K562 (cell line): ENCODE results near the gene SLC25A28. TPM values are rescaled to one million over a fixed set of nuclear protein-coding genes. Genes with fewer than 3 reads are reported as not detected.

Experiments
- ARNT ChIP-seq, 2 experiments: fragments of 450-650 bp; IDR thresholded peaks; 2 replicates each; pipeline ENCODE4 v1.6.1; 2016; ENCODE audit warnings: mild to moderate bottlenecking in 1 of 2
- ETV6 ChIP-seq, 3 experiments: fragments of 150-350 bp in 1 of 3; sonication (generic) in 1 of 3; formaldehyde crosslinking in 1 of 3; IDR thresholded peaks; 2 replicates each; pipeline versions ENCODE4 v1.6.1 to v1.8.0; 2014 to 2022; ENCODE audit warnings: borderline replicate concordance in 2 of 3, low read depth in 2 of 3, antibody characterized with exemption in 1 of 3, low read length in 1 of 3, mild to moderate bottlenecking in 1 of 3, missing genetic modification reagents in 1 of 3
- KLF16 ChIP-seq: IDR thresholded peaks from 2 replicates; pipeline ENCODE4 v1.6.1; 2016; ENCODE audit warnings: antibody characterized with exemption
- NCOA4 ChIP-seq: fragments of 450-650 bp; IDR thresholded peaks from 2 replicates; pipeline ENCODE4 v1.6.1; 2018; ENCODE audit warnings: mild to moderate bottlenecking; ENCODE audit not compliant: partially characterized antibody
- NCOA6 ChIP-seq: fragments of 450-650 bp; IDR thresholded peaks from 2 replicates; pipeline ENCODE4 v1.6.1; 2017; ENCODE audit warnings: mild to moderate bottlenecking
- NCOR1 ChIP-seq: fragments of 450-650 bp; IDR thresholded peaks from 2 replicates; pipeline ENCODE4 v1.6.1; 2016; ENCODE audit warnings: mild to moderate bottlenecking, moderate library complexity
- NFRKB ChIP-seq: fragments of 450-650 bp; IDR thresholded peaks from 2 replicates; pipeline ENCODE4 v1.6.1; 2016; ENCODE audit warnings: low read depth
- POLR3A ChIP-seq: IDR thresholded peaks from 2 replicates; pipeline ENCODE4 v1.6.1; 2011; ENCODE audit warnings: borderline replicate concordance, mild to moderate bottlenecking, moderate library complexity; ENCODE audit not compliant: insufficient read length, insufficient read depth; ENCODE audit errors: extremely low read depth
- RFX1 ChIP-seq: fragments of 450-650 bp; IDR thresholded peaks from 2 replicates; pipeline ENCODE4 v1.6.1; 2016; ENCODE audit warnings: mild to moderate bottlenecking, moderate library complexity
- SETDB1 ChIP-seq: IDR thresholded peaks from one replicate; pipeline ENCODE4 v1.6.1; 2012; ENCODE audit warnings: low read length, control low read depth, inconsistent platforms
- SIRT6 ChIP-seq: IDR thresholded peaks from one replicate; pipeline ENCODE4 v1.6.1; 2012; ENCODE audit warnings: low read depth, mild to moderate bottlenecking, control low read depth, inconsistent platforms, low read length, moderate library complexity
- SRSF1 ChIP-seq: fragments of 200-400 bp; formaldehyde crosslinking; IDR thresholded peaks from 2 replicates; pipeline ENCODE4 v1.6.1; 2017; ENCODE audit warnings: mild to moderate bottlenecking, low read depth, low read length, moderate library complexity
- TCF7 ChIP-seq: sonication (generic); IDR thresholded peaks from 2 replicates; pipeline ENCODE4 v1.6.1; 2016; ENCODE audit warnings: antibody characterized with exemption, borderline replicate concordance
- ZNF75A ChIP-seq: fragments of 450-650 bp; formaldehyde crosslinking; IDR thresholded peaks from 2 replicates; pipeline ENCODE4 v1.4.0; 2020; ENCODE audit warnings: mild to moderate bottlenecking
- ZSCAN29 ChIP-seq: fragments of 450-650 bp; IDR thresholded peaks from 2 replicates; pipeline ENCODE4 v1.6.1; 2017
- polyA plus RNA-seq, 8 experiments: library from polyadenylated mRNA; depleted of rRNA in 4 of 8; stranded (reverse) in 5 of 8; unstranded in 3 of 8; fragments of >200 nt; fragmentation: Nextera tagmentation in 2 of 8; fragmentation: Illumina TruSeq in 1 of 8; extraction: Ambion mirVana in 2 of 8; extraction: Trizol in 1 of 8; gene quantifications; 2 replicates each; pipeline versions ENCODE4 v1.2.1 to v1.2.3, GENCODE V29; 2011 to 2014; ENCODE audit warnings: inconsistent platforms in 1 of 8, missing spikeins in 1 of 8
- total RNA-seq, 7 experiments: library from RNA; depleted of rRNA in 6 of 7; stranded (reverse); fragments of >200 nt in 6 of 7; fragmentation: Illumina TruSeq in 2 of 7; extraction: Trizol in 2 of 7; gene quantifications; 2 replicates each; pipeline versions ENCODE4 v1.2.1 to v1.2.3, GENCODE V29; 2011 to 2021; ENCODE audit warnings: low replicate concordance in 1 of 7
- TF ChIP-seq, protein P1 (sequence below): fragments of 250-450 bp; sonication (Bioruptor Pico); IDR thresholded peaks from 2 replicates; pipeline ENCODE4 v1.5.0; 2020; ENCODE audit warnings: mild to moderate bottlenecking, borderline replicate concordance
- TF ChIP-seq, protein P2 (sequence below): sonication (generic); formaldehyde crosslinking; IDR thresholded peaks from 2 replicates; pipeline ENCODE4 v1.8.0; 2022; ENCODE audit warnings: mild to moderate bottlenecking, missing genetic modification reagents
- TF ChIP-seq, protein P3 (sequence below): fragments of 450-650 bp; formaldehyde crosslinking; IDR thresholded peaks from 2 replicates; pipeline ENCODE4 v1.4.0; 2022; ENCODE audit warnings: missing genetic modification characterization
- TF ChIP-seq, protein P4 (sequence below): fragments of 250-450 bp; sonication (Bioruptor Pico); IDR thresholded peaks from 2 replicates; pipeline ENCODE4 v1.4.0; 2020; ENCODE audit warnings: borderline replicate concordance
- TF ChIP-seq, protein P5 (sequence below): fragments of 250-450 bp; sonication (Bioruptor Pico); IDR thresholded peaks from 2 replicates; pipeline ENCODE4 v1.8.0; 2022; ENCODE audit warnings: moderate library complexity, mild to moderate bottlenecking, inconsistent platforms

SLC25A28 gene
- total and polyA plus RNA-seq, 9 of the 15 experiments (the other 6 are each of a cell fraction or from before 2014, with no cell fraction given) = 6.2 to 32.3 (median 18.8) TPM

- TF ChIP-seq, protein P1, sequence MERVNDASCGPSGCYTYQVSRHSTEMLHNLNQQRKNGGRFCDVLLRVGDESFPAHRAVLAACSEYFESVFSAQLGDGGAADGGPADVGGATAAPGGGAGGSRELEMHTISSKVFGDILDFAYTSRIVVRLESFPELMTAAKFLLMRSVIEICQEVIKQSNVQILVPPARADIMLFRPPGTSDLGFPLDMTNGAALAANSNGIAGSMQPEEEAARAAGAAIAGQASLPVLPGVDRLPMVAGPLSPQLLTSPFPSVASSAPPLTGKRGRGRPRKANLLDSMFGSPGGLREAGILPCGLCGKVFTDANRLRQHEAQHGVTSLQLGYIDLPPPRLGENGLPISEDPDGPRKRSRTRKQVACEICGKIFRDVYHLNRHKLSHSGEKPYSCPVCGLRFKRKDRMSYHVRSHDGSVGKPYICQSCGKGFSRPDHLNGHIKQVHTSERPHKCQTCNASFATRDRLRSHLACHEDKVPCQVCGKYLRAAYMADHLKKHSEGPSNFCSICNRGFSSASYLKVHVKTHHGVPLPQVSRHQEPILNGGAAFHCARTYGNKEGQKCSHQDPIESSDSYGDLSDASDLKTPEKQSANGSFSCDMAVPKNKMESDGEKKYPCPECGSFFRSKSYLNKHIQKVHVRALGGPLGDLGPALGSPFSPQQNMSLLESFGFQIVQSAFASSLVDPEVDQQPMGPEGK (CRISPR knock-in tag) = no peak
- no peak for TF ChIP-seq ZSCAN29
- no peak for TF ChIP-seq NCOA6
- no peak for TF ChIP-seq POLR3A
- no peak for TF ChIP-seq ARNT (IDR thresholded peaks at IDR 0.05)
- TF ChIP-seq, protein P2, sequence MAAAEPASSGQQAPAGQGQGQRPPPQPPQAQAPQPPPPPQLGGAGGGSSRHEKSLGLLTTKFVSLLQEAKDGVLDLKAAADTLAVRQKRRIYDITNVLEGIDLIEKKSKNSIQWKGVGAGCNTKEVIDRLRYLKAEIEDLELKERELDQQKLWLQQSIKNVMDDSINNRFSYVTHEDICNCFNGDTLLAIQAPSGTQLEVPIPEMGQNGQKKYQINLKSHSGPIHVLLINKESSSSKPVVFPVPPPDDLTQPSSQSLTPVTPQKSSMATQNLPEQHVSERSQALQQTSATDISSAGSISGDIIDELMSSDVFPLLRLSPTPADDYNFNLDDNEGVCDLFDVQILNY (CRISPR knock-in tag) = no peak
- no peak for TF ChIP-seq RFX1
- TF ChIP-seq, protein P3, sequence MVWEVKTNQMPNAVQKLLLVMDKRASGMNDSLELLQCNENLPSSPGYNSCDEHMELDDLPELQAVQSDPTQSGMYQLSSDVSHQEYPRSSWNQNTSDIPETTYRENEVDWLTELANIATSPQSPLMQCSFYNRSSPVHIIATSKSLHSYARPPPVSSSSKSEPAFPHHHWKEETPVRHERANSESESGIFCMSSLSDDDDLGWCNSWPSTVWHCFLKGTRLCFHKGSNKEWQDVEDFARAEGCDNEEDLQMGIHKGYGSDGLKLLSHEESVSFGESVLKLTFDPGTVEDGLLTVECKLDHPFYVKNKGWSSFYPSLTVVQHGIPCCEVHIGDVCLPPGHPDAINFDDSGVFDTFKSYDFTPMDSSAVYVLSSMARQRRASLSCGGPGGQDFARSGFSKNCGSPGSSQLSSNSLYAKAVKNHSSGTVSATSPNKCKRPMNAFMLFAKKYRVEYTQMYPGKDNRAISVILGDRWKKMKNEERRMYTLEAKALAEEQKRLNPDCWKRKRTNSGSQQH (CRISPR knock-in tag) = no peak
- TF ChIP-seq NCOR1 = no peak
- TF ChIP-seq KLF16 = no peak
- TF ChIP-seq NCOA4 = no peak
- TF ChIP-seq TCF7 = no peak
- TF ChIP-seq ETV6 (IDR thresholded peaks at IDR 0.05; ENCODE audit: borderline replicate concordance in 1 of 2, low read depth in 2 of 2, low read length in 1 of 2) = no peak
- TF ChIP-seq ETV6 (CRISPR knock-in tag; IDR thresholded peaks at IDR 0.05; ENCODE audit: borderline replicate concordance) = no peak
- TF ChIP-seq NFRKB = no peak
- TF ChIP-seq SRSF1 = no peak
- TF ChIP-seq, protein P4, sequence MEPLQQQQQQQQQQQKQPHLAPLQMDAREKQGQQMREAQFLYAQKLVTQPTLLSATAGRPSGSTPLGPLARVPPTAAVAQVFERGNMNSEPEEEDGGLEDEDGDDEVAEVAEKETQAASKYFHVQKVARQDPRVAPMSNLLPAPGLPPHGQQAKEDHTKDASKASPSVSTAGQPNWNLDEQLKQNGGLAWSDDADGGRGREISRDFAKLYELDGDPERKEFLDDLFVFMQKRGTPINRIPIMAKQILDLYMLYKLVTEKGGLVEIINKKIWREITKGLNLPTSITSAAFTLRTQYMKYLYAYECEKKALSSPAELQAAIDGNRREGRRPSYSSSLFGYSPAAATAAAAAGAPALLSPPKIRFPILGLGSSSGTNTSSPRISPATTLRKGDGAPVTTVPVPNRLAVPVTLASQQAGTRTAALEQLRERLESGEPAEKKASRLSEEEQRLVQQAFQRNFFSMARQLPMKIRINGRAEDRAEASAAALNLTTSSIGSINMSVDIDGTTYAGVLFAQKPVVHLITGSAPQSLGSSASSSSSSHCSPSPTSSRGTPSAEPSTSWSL (CRISPR knock-in tag) = no peak
- no peak for TF ChIP-seq SETDB1
- no peak for TF ChIP-seq ZNF75A (CRISPR knock-in tag)
- TF ChIP-seq, protein P5, sequence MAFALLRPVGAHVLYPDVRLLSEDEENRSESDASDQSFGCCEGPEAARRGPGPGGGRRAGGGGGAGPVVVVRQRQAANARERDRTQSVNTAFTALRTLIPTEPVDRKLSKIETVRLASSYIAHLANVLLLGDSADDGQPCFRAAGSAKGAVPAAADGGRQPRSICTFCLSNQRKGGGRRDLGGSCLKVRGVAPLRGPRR = no peak
- no peak for TF ChIP-seq SIRT6
These were observed 1.4 kb upstream of the SLC25A28 start (continued) for GRCh38 chr10:99621454-99622251.
